ENCODE results near the gene SGCA.

Gene SGCA

GRCh38 chr17:50211249-50212120 lies 45.7 kb downstream of the SGCA start:
- no peak for DNase-seq

GRCh38 chr17:50212121-50212843 lies 46.5 kb downstream of the SGCA start:
- no peak for DNase-seq

DNA sequence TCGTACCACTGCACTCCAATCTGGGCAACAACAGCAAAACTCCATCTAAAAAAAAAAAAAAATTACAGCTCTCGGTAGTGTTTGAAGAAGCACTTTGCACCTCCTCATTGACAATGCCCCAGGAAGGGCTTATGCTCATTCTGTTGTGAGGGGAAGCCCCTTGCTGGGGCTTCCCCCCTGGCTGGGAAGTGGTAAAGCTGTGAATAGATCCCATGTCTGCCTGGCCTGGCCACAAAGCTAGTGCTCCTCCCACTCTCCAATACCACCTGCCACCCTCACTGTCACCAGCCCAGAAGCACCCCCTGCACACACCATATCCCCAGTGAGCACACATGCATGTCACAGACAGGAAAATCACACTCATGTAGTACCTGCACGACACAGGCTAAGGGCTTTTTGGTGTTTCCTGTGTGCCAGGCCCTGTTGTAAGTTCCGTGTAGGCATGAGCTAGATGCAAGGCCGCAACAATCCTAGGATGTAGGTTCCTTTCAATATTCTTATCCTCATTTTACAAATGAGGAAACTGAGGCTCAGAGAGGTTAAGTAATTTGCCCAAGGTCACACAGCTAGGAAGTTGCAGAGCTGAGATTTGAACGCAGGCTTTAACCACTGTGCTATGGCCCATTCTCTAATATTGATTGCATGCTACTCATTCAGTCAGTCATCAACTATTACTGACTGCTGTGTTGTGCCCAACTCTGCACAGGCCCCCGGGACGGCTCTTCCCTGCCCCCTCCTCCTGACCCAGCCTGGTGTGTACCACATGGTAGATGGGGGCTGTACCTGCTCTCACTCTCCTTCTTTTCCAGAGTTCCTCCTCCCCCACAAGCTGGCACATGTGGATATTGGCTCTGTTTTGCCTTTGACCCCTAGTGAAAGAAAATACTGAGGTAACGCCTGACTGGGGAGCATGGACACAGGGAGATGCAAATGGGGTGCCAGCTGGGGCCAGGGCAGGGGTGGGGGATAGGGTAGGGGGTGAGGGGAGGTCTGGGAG lies 47.5 kb downstream of the SGCA start:
- DNase-seq: no peak

- DNase-seq: no peak
Observed at GRCh38 chr17:50214976-50215760, 49.4 kb downstream of the SGCA start.

- no peak for DNase-seq
Observed at GRCh38 chr17:50217591-50217990, 51.8 kb downstream of the SGCA start.

DNA sequence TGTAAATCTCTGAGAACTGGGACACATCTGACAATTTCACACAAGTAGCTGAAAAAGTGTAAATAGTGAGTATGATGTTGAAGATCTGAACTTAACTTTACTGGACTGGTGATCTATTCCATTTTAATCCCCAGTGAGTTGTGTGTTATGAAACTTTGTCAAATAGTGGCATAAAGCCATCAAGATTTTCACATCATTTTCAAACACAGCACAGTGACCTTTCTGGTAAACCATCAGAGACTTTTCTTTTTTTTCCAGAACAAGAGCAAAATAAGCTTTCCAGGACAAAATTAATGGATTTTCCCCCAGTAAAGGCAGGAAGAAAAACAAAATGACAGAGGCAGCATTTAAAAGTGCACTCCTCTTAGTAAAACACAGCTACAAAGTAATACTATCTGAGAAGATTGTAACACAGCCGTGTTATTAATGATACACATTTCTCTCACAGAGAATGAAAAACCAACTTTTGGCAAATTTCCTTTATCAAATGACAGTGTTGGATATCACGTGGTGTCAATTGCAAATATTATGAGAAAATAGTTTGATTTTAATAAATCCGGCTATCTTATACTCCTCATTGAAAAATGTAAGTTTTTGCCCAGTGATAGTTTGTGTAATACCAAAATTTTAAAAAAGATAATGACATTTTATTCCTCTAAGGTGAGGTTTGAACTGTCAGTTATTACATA lies 52.4 kb downstream of the SGCA start:
- DNase-seq: no peak

DNA sequence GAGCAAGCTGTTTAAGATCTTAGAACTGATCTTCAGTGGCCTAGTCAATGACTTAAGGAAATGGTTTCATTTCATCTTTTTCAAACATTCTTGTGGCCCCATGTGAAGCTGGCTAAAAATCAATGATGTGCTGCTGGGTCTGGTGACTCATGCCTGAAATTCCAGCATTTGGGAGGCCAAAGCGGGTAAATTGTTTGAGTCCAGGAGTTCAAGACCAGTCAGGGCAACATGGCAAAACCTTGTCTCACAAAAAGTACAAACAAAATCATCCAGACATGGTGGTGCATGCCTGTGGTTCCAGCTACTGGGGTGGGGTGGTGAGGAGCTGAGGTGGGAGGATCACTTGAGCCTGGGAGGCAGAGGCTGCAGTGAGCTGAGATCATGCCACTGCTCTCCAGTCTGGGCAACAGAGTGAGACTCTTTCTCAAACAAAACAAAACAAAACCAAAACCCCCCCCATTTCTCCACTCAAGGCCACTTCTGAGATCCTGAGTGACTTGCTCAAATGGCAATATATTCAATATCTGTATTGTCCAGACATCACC lies 53.0 kb downstream of the SGCA start:
- DNase-seq: no peak

DNA sequence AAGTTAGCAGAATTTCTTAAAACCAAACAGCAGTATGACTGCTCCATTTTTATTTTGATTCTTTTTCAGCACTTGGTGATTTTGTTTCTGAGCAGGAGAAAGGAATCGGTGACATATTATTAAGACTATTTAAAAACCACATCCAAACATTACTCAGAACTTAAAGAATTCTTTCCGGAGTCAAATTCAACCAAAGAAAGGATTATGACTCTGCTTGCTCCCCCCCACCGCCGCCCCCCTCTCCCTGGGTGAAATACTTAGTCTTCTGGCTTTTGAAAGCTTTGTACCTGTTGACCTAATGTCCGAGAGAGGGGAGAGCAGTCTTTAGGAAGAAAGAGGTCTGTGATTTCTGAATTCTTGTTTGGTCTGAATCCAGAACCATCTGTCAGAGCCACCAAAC lies 53.5 kb downstream of the SGCA start:
- DNase-seq: no peak

GRCh38 chr17:50219939-50220465 lies 54.2 kb downstream of the SGCA start:
- no peak for DNase-seq

- DNase-seq: no peak
Observed at GRCh38 chr17:50220811-50221210, 55.0 kb downstream of the SGCA start.

DNA sequence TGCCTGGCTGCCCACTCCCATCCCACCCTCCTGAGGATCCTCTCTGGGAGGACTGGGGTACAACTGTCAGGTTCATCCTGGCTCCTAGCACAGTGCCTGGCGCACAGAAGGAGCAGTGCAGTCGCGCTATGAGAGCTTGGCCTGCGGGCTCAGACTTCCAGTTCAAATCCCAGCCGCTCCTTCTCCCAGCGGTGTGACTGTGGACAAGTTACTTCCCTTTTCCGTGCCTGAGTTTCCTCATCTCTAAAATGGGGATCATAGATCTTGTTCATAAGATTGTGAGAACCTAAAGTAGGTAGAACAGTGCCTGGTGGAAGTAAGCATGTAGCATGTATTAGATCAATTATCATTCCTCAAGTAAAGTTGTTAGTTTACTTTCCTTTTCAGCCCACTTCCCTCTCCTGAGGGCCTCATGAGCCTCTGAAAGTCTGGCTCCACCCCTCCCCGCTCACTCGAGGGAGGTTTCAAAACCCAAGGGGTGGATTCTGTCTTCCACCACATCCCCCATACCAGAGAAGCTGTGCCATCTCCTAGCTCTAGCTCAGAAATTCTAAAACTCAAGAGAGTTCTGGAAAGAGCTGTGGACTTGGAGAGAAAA lies 55.6 kb downstream of the SGCA start:
- no peak for DNase-seq

DNA sequence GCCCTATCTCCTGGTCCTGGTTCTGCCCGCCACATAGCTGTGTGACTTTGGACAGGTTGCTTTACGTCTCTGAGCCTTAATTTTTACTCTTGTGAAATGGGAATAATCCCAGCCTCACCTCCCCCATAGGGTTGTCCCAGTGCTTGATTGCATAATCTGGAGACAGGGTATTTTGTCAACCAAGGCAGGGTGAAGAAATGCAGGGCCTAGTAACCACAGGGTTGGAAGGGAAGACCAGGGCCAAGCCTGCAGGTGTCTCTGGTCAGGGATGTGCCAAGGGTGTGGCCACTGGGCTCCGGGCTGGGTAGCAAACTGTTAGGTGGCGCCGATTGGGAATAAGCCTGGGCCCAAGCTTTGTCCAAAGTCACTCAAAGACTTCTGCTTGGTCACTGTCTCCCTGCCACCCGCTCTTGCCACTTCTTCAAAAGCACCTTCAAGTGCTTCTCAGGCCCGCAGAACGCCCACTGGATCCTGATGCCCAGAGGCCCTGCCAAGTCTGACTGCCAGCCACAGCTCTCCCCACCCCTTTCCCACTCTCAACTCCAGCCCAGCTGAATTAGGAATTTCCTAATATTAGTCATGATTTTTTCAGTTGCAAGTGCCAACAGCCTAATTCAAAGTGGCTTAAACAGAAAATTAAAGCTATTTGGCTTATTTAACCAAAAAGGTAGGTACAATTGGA lies 56.2 kb downstream of the SGCA start:
- no peak for DNase-seq

- no peak for DNase-seq
Observed at GRCh38 chr17:50222922-50223321, 57.1 kb downstream of the SGCA start.

Data from SW 1271 (cell line).